Peyer's patch (tissue), 4 donors: Measurements from ENCODE around the gene FGF19.

Source experiments
- CTCF ChIP-seq, 6 experiments: fragments of 450-650 bp in 4 of 6; fragments of 200-600 bp in 2 of 6; sonication (generic) in 1 of 6; IDR thresholded peaks; one replicate each; pipeline ENCODE4 v1.5.1; 2017 to 2019; ENCODE audit warnings: antibody characterized with exemption in 6 of 6, mild to moderate bottlenecking in 3 of 6, moderate library complexity in 1 of 6
- POLR2A ChIP-seq, 2 donors: fragments of 450-650 bp; IDR thresholded peaks; one replicate each; pipeline ENCODE4 v1.5.1; 2017; ENCODE audit warnings: antibody characterized with exemption in 2 of 2, mild to moderate bottlenecking in 2 of 2, moderate library complexity in 2 of 2

GRCh38 chr11:69689484-69690319 is 14.1 kb downstream of the FGF19 start:
- no peak for TF ChIP-seq CTCF (IDR thresholded peaks at IDR 0.05)
- no peak for TF ChIP-seq POLR2A (IDR thresholded peaks at IDR 0.05)
